Loucy (cell line): ENCODE results near the gene TCHHL1.

Source experiments
- H2AFZ ChIP-seq: fragments of 200-600 bp; sonication (generic); 2 replicates; pipeline ENCODE4 v1.6.0; 2016; ENCODE audit warnings: antibody characterized with exemption, mild to moderate bottlenecking, low read length, moderate library complexity
- H3F3A ChIP-seq: fragments of 200-600 bp; 2 replicates; pipeline ENCODE4 v1.6.0; 2016; ENCODE audit warnings: antibody characterized with exemption, low read depth, mild to moderate bottlenecking
- H3K27me3 ChIP-seq: fragments of 200-600 bp; sonication (generic); 2 replicates; pipeline ENCODE4 v1.6.1; 2014; ENCODE audit warnings: low read length, mild to moderate bottlenecking; ENCODE audit not compliant: insufficient read depth, poor library complexity, severe bottlenecking
- H3K36me3 ChIP-seq: fragments of 200-600 bp; sonication (generic); 2 replicates; pipeline ENCODE4 v1.6.1; 2016; ENCODE audit warnings: low read length; ENCODE audit not compliant: insufficient read depth
- H3K4me1 ChIP-seq: fragments of 200-600 bp; sonication (generic); 2 replicates; pipeline ENCODE4 v1.5.1; 2014; ENCODE audit warnings: low read length, mild to moderate bottlenecking; ENCODE audit not compliant: insufficient read depth, poor library complexity, severe bottlenecking
- H3K4me2 ChIP-seq: fragments of 200-600 bp; sonication (generic); 2 replicates; pipeline ENCODE4 v1.6.0; 2014; ENCODE audit warnings: antibody characterized with exemption, low read length, low read depth, mild to moderate bottlenecking; ENCODE audit not compliant: poor library complexity, severe bottlenecking
- H3K4me3 ChIP-seq: fragments of 200-600 bp; sonication (generic); 2 replicates; pipeline ENCODE4 v1.5.1; 2014; ENCODE audit warnings: low read length, mild to moderate bottlenecking, mixed read lengths; ENCODE audit not compliant: poor library complexity, severe bottlenecking
- H3K79me2 ChIP-seq: fragments of 200-600 bp; sonication (generic); 2 replicates; pipeline ENCODE4 v1.6.1; 2014; ENCODE audit warnings: low read length; ENCODE audit not compliant: insufficient read depth
- H3K9ac ChIP-seq: fragments of 200-600 bp; sonication (generic); 2 replicates; pipeline ENCODE4 v1.6.0; 2014; ENCODE audit warnings: mild to moderate bottlenecking, low read depth, low read length, moderate library complexity; ENCODE audit not compliant: poor library complexity, severe bottlenecking
- H3K9me2 ChIP-seq: fragments of 200-600 bp; sonication (generic); replicated peaks from 2 replicates; pipeline ENCODE4 v1.6.1; 2016; ENCODE audit warnings: low read depth, low read length, mixed read lengths
- H3K9me3 ChIP-seq: fragments of 200-600 bp; sonication (generic); 2 replicates; pipeline ENCODE4 v1.6.1; 2014; ENCODE audit warnings: mild to moderate bottlenecking, antibody characterized with exemption, low read length, low read depth; ENCODE audit not compliant: insufficient read depth
- H4K20me1 ChIP-seq: fragments of 200-600 bp; sonication (generic); 2 replicates; pipeline ENCODE4 v1.6.0; 2014; ENCODE audit warnings: antibody characterized with exemption, low read length, mild to moderate bottlenecking; ENCODE audit not compliant: insufficient read depth, poor library complexity, severe bottlenecking
- CTCF ChIP-seq: fragments of 200-600 bp; sonication (generic); conservative IDR thresholded peaks from 2 replicates; pipeline ENCODE4 v1.5.1; 2014; ENCODE audit warnings: mild to moderate bottlenecking, antibody characterized with exemption, low read length
- EZH2phosphoT487 ChIP-seq: fragments of 200-600 bp; IDR thresholded peaks from 2 replicates; pipeline ENCODE4 v1.6.1; 2018; ENCODE audit warnings: antibody characterized with exemption, mild to moderate bottlenecking, moderate library complexity, borderline replicate concordance

Gene TCHHL1

GRCh38 chr1:152038871-152039270, 50.0 kb downstream of the TCHHL1 start:
- Histone ChIP-seq H3K4me2 (no peak overlapping the region), H3K4me1 (peaks cover 32% of the 10 kb centered on the region), H3K27me3 (peaks cover 14% of the 10 kb centered on the region), H3K9me3 (no peaks in the 10 kb centered on the region), H3F3A (peaks cover 11% of the 10 kb centered on the region), H3K79me2 (peaks cover 26% of the 10 kb centered on the region), H4K20me1 (peaks cover 4% of the 10 kb centered on the region), H3K4me3 (no peak overlapping the region), H2AFZ (no peak overlapping the region), H3K9me2 (no peaks in the 10 kb centered on the region), H3K9ac (peak overlapping the region; percentile 39), H3K36me3 (no peaks in the 10 kb centered on the region)
- TF ChIP-seq EZH2phosphoT487 (no peak), CTCF (no peak)

- no peaks in the 10 kb centered on the region for H3K9me3 ChIP-seq
- peaks cover 14% of the 10 kb centered on the region for H3K27me3 ChIP-seq
- H3K79me2 ChIP-seq: peaks cover 42% of the 10 kb centered on the region
- H3K9me2 ChIP-seq: no peaks in the 10 kb centered on the region
- H3K4me3 ChIP-seq: peak within 1 kb of the TSS; percentile 94
- peak within 1 kb of the TSS; percentile 99 for H3K4me2 ChIP-seq
- peaks cover 32% of the 10 kb centered on the region for H3K4me1 ChIP-seq
- H2AFZ ChIP-seq: peak within 1 kb of the TSS; percentile 2; the same call in 1 of the 2 replicates
- peaks cover 23% of the 10 kb centered on the region for H3K36me3 ChIP-seq
- peaks cover 20% of the 10 kb centered on the region for H4K20me1 ChIP-seq
- H3F3A ChIP-seq: peaks cover 11% of the 10 kb centered on the region
- TF ChIP-seq EZH2phosphoT487 (no peak), CTCF (no peak)
- H3K9ac ChIP-seq: peak within 1 kb of the TSS; percentile 99
Measured at GRCh38 chr1:152036267-152037216, 52.3 kb downstream of the TCHHL1 start, which contains the start of gene S100A11. S100A11 (minus strand) TSS chr1:152037004; CDS start chr1:152036915, 89 bp downstream.

- Histone ChIP-seq H3F3A (peaks cover 11% of the 10 kb centered on the region), H4K20me1 (peaks cover 20% of the 10 kb centered on the region), H3K27me3 (peaks cover 14% of the 10 kb centered on the region), H3K9me3 (no peaks in the 10 kb centered on the region), H2AFZ (peak overlapping the region; percentile 2; the same call in 1 of the 2 replicates), H3K79me2 (peaks cover 42% of the 10 kb centered on the region), H3K9ac (peak overlapping the region; percentile 99), H3K36me3 (peaks cover 28% of the 10 kb centered on the region), H3K4me3 (peak overlapping the region; percentile 94), H3K4me2 (peak overlapping the region; percentile 99), H3K4me1 (peaks cover 32% of the 10 kb centered on the region), H3K9me2 (no peaks in the 10 kb centered on the region)
- no peak for TF ChIP-seq EZH2phosphoT487
- no peak for TF ChIP-seq CTCF
Measured at GRCh38 chr1:152035539-152036266, 53.2 kb downstream of the TCHHL1 start.
